B cell (primary cell): ENCODE results near the gene ZFP91. TPM values are rescaled to one million over a fixed set of nuclear protein-coding genes. Genes with fewer than 3 reads are reported as not detected.

Experiments
- ATAC-seq: fragments of 200-7000 bp; cut with Tn5 transposase; one replicate; pipeline ENCODE4 v1.10.0; 2021; ENCODE audit warnings: low read depth, mild to moderate bottlenecking, moderate number of reproducible peaks, moderate library complexity
- CTCF ChIA-PET: fragments of 350-600 bp; sonication (Branson Sonifier 250); formaldehyde crosslinking; loops from one replicate; lab custom pipeline; 2021; ENCODE audit warnings: antibody characterized with exemption, inconsistent platforms; lab: Charles Lee
- POLR2A ChIA-PET: fragments of 350-600 bp; sonication (Branson Sonifier 250); formaldehyde crosslinking; loops from one replicate; lab custom pipeline; 2021; ENCODE audit warnings: antibody characterized with exemption; lab: Charles Lee
- DNase-seq: peaks from one replicate; pipeline ENCODE4 v3.0.0; 2013
- H2AFZ ChIP-seq: 2 replicates; pipeline ENCODE4 v1.6.1; 2012; ENCODE audit warnings: mild to moderate bottlenecking, low read depth, low read length; ENCODE audit not compliant: insufficient read depth, poor library complexity, severe bottlenecking
- H3K27ac ChIP-seq, 2 donors: 1 replicate in 1 of 2; 2 replicates in 1 of 2; pipeline ENCODE4 v1.5.1; 2012 to 2013; ENCODE audit warnings: low read length in 2 of 2, mild to moderate bottlenecking in 2 of 2, moderate library complexity in 1 of 2
- H3K27me3 ChIP-seq, 4 experiments: fragments of 200-600 bp in 1 of 4; sonication (generic) in 1 of 4; replicated peaks in 1 of 4; 1 replicate in 2 of 4; 2 replicates in 2 of 4; pipeline versions ENCODE4 v1.6.1 to v1.7.0; 2013 to 2016; ENCODE audit warnings: low read length in 3 of 4, mild to moderate bottlenecking in 2 of 4, mixed read lengths in 1 of 4, moderate library complexity in 1 of 4; ENCODE audit not compliant: insufficient read depth in 4 of 4, control insufficient read depth in 3 of 4; ENCODE audit errors: control extremely low read depth in 1 of 4
- H3K36me3 ChIP-seq, 2 experiments: replicated peaks in 1 of 2; 1 replicate in 1 of 2; 2 replicates in 1 of 2; pipeline versions ENCODE4 v1.6.1 to v1.7.1; 2013; ENCODE audit warnings: low read length in 1 of 2; ENCODE audit not compliant: insufficient read depth in 2 of 2, control insufficient read depth in 1 of 2; ENCODE audit errors: control extremely low read depth in 1 of 2, extremely low read depth in 1 of 2
- H3K4me1 ChIP-seq, 2 donors: fragments of 200-600 bp in 1 of 2; sonication (generic) in 1 of 2; 1 replicate in 1 of 2; 2 replicates in 1 of 2; pipeline versions ENCODE4 v1.5.1 to v1.6.1; 2013 to 2017; ENCODE audit warnings: low read length in 2 of 2; ENCODE audit not compliant: control insufficient read depth in 2 of 2, insufficient read depth in 2 of 2
- H3K4me2 ChIP-seq: replicated peaks from 2 replicates; pipeline ENCODE3; 2012; ENCODE audit warnings: mild to moderate bottlenecking, low read depth, low read length; ENCODE audit not compliant: poor library complexity, severe bottlenecking
- H3K4me3 ChIP-seq, 5 experiments: fragments of 200-600 bp in 1 of 5; sonication (generic) in 1 of 5; 1 replicate in 3 of 5; 2 replicates in 2 of 5; pipeline versions ENCODE4 v1.5.1 to v1.7.0; 2011 to 2016; ENCODE audit warnings: low read length in 4 of 5, mild to moderate bottlenecking in 4 of 5, low read depth in 2 of 5, control low read depth in 1 of 5, moderate library complexity in 1 of 5; ENCODE audit not compliant: insufficient read depth in 1 of 5; ENCODE audit errors: control extremely low read depth in 1 of 5, extremely low read depth in 1 of 5
- H3K79me2 ChIP-seq: fragments of 200-600 bp; sonication (generic); one replicate; pipeline ENCODE4 v1.6.0; 2016; ENCODE audit warnings: low read length; ENCODE audit not compliant: control insufficient read depth, insufficient read depth
- H3K9ac ChIP-seq: fragments of 200-600 bp; sonication (generic); 2 replicates; pipeline ENCODE4 v1.6.1; 2017; ENCODE audit warnings: mild to moderate bottlenecking, low read length, moderate library complexity
- H3K9me3 ChIP-seq, 3 donors: one replicate each; pipeline versions ENCODE4 v1.6.1 to v1.7.1; 2013; ENCODE audit warnings: low read length in 2 of 3; ENCODE audit not compliant: control insufficient read depth in 2 of 3, insufficient read depth in 1 of 3; ENCODE audit errors: control extremely low read depth in 1 of 3
- H4K20me1 ChIP-seq: 2 replicates; pipeline ENCODE4 v1.6.0; 2012; ENCODE audit warnings: mild to moderate bottlenecking, low read length; ENCODE audit not compliant: insufficient read depth, control insufficient read depth, poor library complexity, severe bottlenecking
- H3K27ac Mint-ChIP-seq: one replicate; pipeline ENCODE4 v1.8.0; 2021; ENCODE audit warnings: mixed read lengths
- H3K27me3 Mint-ChIP-seq: one replicate; pipeline ENCODE4 v1.8.0; 2021; ENCODE audit warnings: mixed read lengths
- H3K4me1 Mint-ChIP-seq: one replicate; pipeline ENCODE4 v1.8.0; 2021; ENCODE audit warnings: mixed read lengths
- H3K4me3 Mint-ChIP-seq: one replicate; pipeline ENCODE4 v1.8.0; 2021; ENCODE audit warnings: mixed read lengths
- H3K9me3 Mint-ChIP-seq: one replicate; pipeline ENCODE4 v1.8.0; 2022; ENCODE audit warnings: mixed read lengths; ENCODE audit not compliant: insufficient read depth
- EZH2 ChIP-seq: IDR thresholded peaks from 2 replicates; pipeline ENCODE4 v1.6.1; 2012; ENCODE audit warnings: borderline replicate concordance, low read depth, mild to moderate bottlenecking, moderate library complexity, low read length; ENCODE audit not compliant: insufficient read depth, poor library complexity, severe bottlenecking
- WGBS: methylation state at CpG from one replicate; pipeline ENCODE4 v1.1.5; 2013; ENCODE audit warnings: missing lambda C conversion rate; ENCODE audit not compliant: insufficient coverage; 5-methylcytosine and 5-hydroxymethylcytosine counted together
- intact Hi-C: fragments of 100-400 bp; cut with micrococcal nuclease; formaldehyde crosslinking; loops from one replicate; pipeline ENCODE4 v1.10.0; 2022
- polyA plus RNA-seq: library from polyadenylated mRNA; depleted of rRNA; stranded (reverse); fragments of >200 nt; gene quantifications from 2 replicates; pipeline ENCODE4 v1.2.3, GENCODE V29; 2012
- total RNA-seq, 2 donors: library from RNA; stranded (reverse); fragments of 120-200 nt in 1 of 2; gene quantifications; 1 replicate in 1 of 2; 2 replicates in 1 of 2; pipeline versions ENCODE4 v1.2.3 to v1.2.4, GENCODE V29; 2013 to 2022
- TF ChIP-seq, protein P1 (sequence below): fragments of 200-600 bp; IDR thresholded peaks from one replicate; pipeline ENCODE4 v1.8.0; 2022; ENCODE audit warnings: antibody characterized with exemption, mild to moderate bottlenecking

ZFP91 gene
- total and polyA plus RNA-seq, 2 donors (not counting 1 experiment from before 2014, with no cell fraction given), result 14.4 to 51.2 TPM

DNA sequence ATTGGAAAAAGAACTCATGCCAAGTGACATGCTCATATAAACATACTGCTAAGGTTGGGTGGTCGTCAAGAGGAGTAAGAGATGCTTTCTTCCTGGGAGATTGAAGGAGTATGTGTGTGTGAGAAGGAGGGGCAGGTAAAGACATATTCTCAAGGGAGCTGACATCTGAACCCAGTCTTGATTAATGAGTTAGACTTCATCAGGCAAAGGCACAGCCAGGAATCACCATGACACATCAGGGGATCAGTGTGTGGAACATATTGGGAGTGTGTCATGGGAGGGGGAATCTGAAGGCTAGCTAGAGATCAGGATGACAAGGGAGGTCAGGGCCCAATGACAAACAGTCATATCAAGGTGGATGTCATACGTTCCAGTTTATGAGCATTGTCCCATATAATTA lies 58.5 kb downstream of the ZFP91 start:
- H3K9me3 Mint-ChIP-seq, result no peaks in the 10 kb centered on the region
- intact Hi-C loops, result no loop called here
- no CpG with 5 or more reads among the region's 2 CpGs for WGBS
- ChIA-PET CTCF (interaction anchor here (0.7 to 5.3 kb wide), 6 partner anchors 9 to 520 kb away, joined by 3 to 25 read pairs (median 3); no protein-coding TSS in a partner anchor), POLR2A (no interaction called here)
- Histone ChIP-seq H3K27me3 (no peaks in the 10 kb centered on the region), H2AFZ (no peak overlapping the region), H3K4me2 (no peak overlapping the region), H3K4me3 (no peak overlapping the region), H3K4me1 (peaks cover 10 to 12% of the 10 kb centered on the region in 2 donors), H3K79me2 (no peaks in the 10 kb centered on the region), H4K20me1 (no peaks in the 10 kb centered on the region), H3K27ac (no peak overlapping the region), H3K9me3 (no peaks in the 10 kb centered on the region), H3K9ac (no peak overlapping the region), H3K36me3 (no peaks in the 10 kb centered on the region)
- no peaks in the 10 kb centered on the region for H3K27me3 Mint-ChIP-seq
- H3K4me3 Mint-ChIP-seq, result no peak overlapping the region
- no peak overlapping the region for H3K27ac Mint-ChIP-seq
- DNase-seq (no peak), ATAC-seq (no peak)
- peaks cover 14% of the 10 kb centered on the region for H3K4me1 Mint-ChIP-seq
- TF ChIP-seq EZH2, result no peak
- TF ChIP-seq, protein P1, sequence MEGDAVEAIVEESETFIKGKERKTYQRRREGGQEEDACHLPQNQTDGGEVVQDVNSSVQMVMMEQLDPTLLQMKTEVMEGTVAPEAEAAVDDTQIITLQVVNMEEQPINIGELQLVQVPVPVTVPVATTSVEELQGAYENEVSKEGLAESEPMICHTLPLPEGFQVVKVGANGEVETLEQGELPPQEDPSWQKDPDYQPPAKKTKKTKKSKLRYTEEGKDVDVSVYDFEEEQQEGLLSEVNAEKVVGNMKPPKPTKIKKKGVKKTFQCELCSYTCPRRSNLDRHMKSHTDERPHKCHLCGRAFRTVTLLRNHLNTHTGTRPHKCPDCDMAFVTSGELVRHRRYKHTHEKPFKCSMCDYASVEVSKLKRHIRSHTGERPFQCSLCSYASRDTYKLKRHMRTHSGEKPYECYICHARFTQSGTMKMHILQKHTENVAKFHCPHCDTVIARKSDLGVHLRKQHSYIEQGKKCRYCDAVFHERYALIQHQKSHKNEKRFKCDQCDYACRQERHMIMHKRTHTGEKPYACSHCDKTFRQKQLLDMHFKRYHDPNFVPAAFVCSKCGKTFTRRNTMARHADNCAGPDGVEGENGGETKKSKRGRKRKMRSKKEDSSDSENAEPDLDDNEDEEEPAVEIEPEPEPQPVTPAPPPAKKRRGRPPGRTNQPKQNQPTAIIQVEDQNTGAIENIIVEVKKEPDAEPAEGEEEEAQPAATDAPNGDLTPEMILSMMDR, result no peak

DNA sequence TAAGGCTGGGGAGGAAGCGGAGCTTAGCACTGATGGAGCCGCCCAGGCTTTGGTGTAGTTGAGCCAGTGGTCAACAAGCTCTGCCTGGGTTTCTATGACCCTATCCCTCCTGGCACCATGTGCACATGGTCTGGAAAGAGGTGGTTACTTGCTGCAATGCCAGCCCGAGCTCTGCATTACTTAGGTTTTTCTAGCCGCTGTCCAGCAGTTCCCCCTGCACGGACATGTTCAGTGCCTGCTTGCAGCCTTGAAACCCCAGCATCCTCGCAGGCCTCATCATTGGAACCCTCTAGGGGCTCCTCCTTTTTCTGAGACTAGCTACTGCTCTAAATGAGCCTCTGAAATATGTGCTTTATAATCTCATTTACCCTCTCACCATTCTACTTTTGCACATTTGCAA lies 60.2 kb downstream of the ZFP91 start:
- ChIA-PET POLR2A (no interaction called here), CTCF (interaction anchor here (1.0 to 5.3 kb wide), 3 partner anchors 10 to 497 kb away, joined by 3 to 25 read pairs (median 4); no protein-coding TSS in a partner anchor)
- Mint-ChIP-seq H3K27ac (no peak overlapping the region), H3K27me3 (peaks cover 6% of the 10 kb centered on the region), H3K4me3 (no peak overlapping the region), H3K9me3 (no peaks in the 10 kb centered on the region), H3K4me1 (peaks cover 14% of the 10 kb centered on the region)
- Histone ChIP-seq H3K9me3 (no peaks in the 10 kb centered on the region), H3K4me2 (no peak overlapping the region), H4K20me1 (no peaks in the 10 kb centered on the region), H2AFZ (no peak overlapping the region), H3K4me3 (no peak overlapping the region), H3K79me2 (no peaks in the 10 kb centered on the region), H3K27ac (no peak overlapping the region), H3K9ac (no peak overlapping the region), H3K27me3 (no peaks in the 10 kb centered on the region), H3K4me1 (peaks cover 10 to 12% of the 10 kb centered on the region in 2 donors), H3K36me3 (no peaks in the 10 kb centered on the region)
- no peak for DNase-seq
- WGBS, result 99% methylated on average over 6 of the region's 6 CpGs
- TF ChIP-seq, protein P1, result no peak
- TF ChIP-seq EZH2, result no peak
- intact Hi-C loops, result no loop called here
- ATAC-seq, result no peak
